H4 (cell line): ENCODE results near the gene ARHGEF26. TPM values are rescaled to one million over a fixed set of nuclear protein-coding genes. Genes with fewer than 3 reads are reported as not detected.

ENCODE experiments used
- DNase-seq: peaks from one replicate; pipeline ENCODE4 v3.0.0-alpha.2; 2015; ENCODE audit warnings: low spot score
- total RNA-seq: library from RNA; depleted of rRNA; stranded (reverse); fragments of >200 nt; shearing (Covaris generic); gene quantifications from 2 replicates; pipeline ENCODE4 v1.2.3, GENCODE V29; 2014

Gene ARHGEF26
- total RNA-seq, 1 experiment from 2014 or later: 7.1 TPM

DNA sequence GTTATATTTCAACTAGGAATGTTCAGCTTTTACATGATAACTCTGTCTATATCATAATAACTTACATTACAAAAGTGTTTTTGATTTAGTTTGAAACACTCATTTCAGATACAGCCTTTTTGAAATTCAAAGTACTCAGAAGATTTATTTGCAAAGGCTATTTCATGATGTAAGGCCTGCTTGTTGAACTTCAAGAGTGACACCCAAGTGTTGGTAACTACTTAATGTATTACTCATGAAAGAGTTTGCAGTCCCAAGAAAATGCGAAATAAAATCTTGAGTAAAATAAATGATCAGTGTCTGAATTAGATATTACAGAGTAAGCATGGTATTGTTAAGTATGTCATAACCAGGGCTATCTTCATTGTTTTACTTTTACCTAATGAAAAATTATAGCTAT lies 35.3 kb downstream of the ARHGEF26 start:
- DNase-seq: no peak

DNA sequence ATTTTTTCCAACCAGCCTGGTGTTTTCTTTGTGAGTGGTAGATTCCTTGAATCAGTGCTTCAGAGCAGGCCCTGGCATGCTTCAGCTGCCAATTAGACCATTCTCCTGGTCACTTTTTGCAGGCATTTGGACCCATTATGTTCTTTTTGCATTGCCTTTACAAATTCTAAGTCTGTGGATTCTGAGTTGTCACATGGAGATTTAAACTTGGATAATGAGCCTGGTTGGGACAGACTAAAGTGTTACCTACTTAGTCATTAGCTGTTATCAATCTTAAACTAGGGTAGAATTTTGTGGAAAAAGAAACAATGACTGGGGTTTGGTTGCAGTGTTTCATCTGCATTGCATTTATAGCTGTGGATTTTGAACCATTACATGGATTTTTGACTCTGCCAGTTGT lies 40.6 kb downstream of the ARHGEF26 start:
- DNase-seq: no peak

- DNase-seq: no peak
These were observed 43.2 kb downstream of the ARHGEF26 start for GRCh38 chr3:154164387-154164786.

DNA sequence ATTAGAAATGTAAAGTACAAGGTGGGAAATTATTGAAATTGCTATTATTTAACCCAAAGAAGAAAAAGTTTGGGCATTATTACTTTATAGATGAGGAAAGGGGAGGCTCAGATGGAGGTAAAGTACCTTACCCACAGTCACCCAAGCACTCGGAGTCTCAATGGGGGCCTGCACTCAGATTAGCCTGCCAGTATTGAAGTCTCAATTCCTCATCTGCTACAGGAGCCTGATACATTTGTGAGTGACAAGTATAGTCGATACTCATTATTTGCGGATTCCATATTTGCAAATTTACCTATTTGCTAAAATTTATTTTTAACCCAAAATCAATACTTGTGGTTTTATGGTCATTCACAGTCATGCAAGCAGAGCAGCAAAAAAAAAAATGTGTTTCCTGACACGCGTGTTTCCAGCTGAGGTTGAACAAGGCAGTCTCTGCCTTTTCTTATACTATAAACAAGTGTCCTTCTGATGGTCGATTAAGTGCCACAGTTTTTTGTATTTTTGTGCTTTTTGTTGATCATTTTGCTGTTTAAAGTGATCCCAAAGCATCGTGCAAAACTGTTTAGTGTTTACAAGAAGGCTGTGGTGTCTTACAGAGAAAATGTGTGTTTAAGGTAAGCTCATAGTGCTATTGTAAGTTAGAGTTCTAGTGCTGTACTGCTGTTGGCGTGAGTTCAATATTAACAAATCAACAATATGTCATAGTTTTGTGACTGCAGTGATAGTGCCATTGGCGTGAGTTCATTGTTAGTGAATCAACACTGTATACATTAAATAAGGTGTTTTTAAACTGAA lies 48.0 kb downstream of the ARHGEF26 start:
- no peak for DNase-seq

GRCh38 chr3:154169796-154170110 lies 48.6 kb downstream of the ARHGEF26 start:
- no peak for DNase-seq

- no peak for DNase-seq
These were observed 49.1 kb downstream of the ARHGEF26 start for GRCh38 chr3:154170300-154170699.

GRCh38 chr3:154175041-154175440 lies 53.9 kb downstream of the ARHGEF26 start:
- DNase-seq: no peak

DNA sequence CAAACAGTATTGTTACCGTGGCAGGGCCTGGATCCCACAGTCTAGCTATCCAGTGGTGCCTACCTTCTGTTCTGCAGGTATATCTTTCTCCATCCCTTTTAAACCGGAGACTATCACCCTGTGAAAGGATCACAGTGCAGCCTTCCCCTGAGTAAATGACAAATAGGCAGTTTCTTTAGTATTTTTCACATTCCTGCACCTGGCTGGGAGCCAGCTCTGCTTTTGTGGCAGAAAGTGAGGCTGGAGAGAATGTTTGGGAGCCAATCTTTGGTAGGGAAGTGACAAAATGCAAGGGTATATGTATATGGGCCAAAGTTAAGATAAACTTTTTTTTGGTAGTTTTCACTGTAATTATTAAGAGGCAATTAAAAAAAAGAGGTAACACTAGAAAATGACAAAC lies 54.8 kb downstream of the ARHGEF26 start:
- DNase-seq: no peak

DNA sequence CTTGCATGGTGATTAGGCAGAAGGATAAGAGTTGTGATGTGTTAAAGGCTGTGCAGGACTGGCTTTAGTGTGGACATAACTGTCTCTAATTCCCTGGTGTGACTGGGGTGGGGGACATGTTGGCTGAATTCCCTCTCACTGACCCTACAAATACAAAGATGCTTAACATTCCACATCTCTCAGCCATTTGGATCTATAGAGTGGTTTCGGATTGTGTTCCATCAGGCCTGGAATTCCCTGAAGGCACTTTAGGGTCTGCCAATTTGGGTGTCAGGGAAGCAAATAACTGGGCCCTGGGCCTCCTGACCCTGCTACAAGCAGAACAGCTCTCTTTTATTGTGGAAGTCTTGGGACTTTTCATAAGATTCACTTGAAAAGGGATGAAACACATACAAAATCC lies 56.2 kb downstream of the ARHGEF26 start:
- no peak for DNase-seq

- no peak for DNase-seq
These were observed 57.0 kb downstream of the ARHGEF26 start for GRCh38 chr3:154178172-154178571.

GRCh38 chr3:154180836-154181691 lies 59.9 kb downstream of the ARHGEF26 start:
- no peak for DNase-seq

DNA sequence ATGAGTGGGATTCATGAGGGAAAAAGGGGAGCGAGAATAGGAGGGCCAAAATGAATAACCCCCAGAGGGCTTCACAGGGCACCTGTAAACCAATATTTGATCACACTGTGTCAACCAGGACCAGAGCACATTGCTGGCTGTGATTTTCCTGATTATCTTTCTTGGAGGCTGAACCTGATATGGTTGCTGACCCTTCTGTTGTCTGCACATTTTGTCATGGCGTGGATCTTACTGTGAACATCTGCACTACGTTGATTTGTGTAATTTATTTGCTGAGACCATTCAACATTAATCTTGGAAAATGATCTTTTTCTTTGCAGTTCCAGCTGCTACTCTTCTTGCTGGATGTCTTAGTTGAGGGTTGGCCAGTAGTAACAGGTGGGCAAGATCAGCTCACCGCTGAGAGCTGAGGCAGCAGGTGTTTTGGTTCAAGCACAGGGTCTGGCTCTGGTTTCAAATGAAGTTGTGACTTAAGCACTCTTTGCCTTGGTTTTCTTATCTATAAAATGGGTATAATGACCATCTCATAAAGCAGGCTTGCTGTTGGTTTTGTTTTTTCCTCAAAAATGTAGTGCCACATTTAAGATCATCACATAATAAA lies 61.2 kb downstream of the ARHGEF26 start:
- DNase-seq: no peak

- DNase-seq: no peak
These were observed 61.8 kb downstream of the ARHGEF26 start for GRCh38 chr3:154182975-154183374.

DNA sequence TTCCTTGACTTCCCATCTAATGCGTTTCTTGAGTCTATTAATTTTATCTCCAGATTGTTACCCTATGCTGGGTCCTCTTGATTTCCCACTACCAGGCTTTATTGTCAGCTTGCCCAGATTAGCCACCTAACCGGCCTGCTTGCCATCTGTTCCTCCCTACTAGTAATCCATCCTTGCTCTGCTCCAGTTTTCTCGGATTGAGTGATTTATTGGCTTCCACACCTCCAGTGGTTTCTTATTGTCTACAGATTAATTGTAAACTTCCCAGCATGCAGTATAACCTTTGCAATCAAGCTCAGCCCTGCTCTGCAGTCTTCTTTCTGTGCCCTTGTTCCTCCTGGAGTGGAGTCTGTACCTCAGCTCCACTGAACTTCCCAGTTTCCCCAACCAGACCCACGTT lies 63.4 kb downstream of the ARHGEF26 start:
- no peak for DNase-seq

- DNase-seq: no peak
These were observed 67.2 kb downstream of the ARHGEF26 start for GRCh38 chr3:154188437-154188836.

GRCh38 chr3:154188846-154189245 lies 67.7 kb downstream of the ARHGEF26 start:
- DNase-seq: no peak

- DNase-seq: no peak
These were observed 70.3 kb downstream of the ARHGEF26 start for GRCh38 chr3:154191520-154191919.

GRCh38 chr3:154192225-154192624 lies 71.0 kb downstream of the ARHGEF26 start:
- DNase-seq: no peak

GRCh38 chr3:154193000-154193615 lies 71.9 kb downstream of the ARHGEF26 start:
- no peak for DNase-seq

- no peak for DNase-seq
These were observed 73.7 kb downstream of the ARHGEF26 start for GRCh38 chr3:154194877-154195276.

DNA sequence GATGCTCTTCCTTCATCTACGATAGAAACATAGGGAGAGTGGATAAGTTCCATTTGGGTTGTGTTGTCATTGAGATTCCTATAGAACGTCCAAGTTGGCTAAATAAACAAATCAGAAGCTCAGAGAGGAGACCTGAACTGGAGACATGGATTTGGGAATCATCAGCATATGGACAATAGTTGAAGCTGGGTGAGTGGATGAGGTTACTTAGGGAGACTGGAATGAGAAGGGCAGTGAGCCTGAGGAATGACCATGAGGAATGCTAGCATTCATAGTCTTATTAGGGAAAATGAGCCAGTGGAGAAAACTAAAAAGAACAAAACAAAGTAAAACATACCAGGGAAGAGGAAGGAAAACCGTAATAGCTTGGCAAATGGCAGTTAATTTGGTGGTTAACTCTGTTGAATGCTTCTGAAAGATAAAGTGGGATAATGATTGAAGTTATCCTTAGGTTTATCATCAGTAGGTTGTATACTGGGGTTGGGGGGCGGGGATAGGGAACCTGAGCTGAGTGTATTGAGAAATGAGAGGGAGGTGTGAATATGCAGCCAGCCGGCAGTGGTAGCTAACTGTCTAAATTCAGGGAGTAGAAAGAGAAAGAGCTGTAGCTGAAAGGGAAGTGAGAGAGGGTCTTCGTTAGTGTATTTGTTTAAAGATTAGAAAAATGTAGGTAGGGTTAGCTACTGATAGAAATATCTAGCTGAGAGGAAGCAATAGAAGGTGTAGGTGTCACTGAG lies 74.6 kb downstream of the ARHGEF26 start:
- DNase-seq: no peak

DNA sequence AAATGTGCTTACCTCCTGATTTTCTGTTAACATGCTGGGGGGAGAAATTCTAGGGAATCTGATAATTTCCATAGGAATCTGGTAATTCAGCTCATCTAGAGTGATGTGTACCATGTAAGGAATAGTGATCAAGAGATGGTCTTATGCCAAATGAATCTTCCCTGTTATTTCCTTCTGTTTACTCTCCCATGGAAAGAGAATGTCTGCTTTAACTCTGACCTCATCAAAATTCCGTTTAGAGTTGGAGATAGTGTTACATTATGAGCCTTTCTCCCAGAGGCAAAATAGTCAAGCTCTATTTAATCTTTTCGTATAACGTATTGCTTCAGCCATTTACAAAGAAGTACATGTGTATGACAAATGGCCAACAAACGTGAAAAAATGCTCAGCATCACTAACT lies 76.6 kb downstream of the ARHGEF26 start:
- no peak for DNase-seq
